Neuronal stem cell (in vitro differentiated cells): ENCODE results near the gene CRYBB2.

ENCODE experiments used
- DNase-seq: peaks from one replicate; pipeline ENCODE4 v3.0.0-alpha.2; 2013; ENCODE audit warnings: low spot score
- H2AFZ ChIP-seq: one replicate; pipeline ENCODE4 v1.6.1; 2013; ENCODE audit warnings: mild to moderate bottlenecking, low read length, inconsistent platforms
- H2AK5ac ChIP-seq: 2 replicates; pipeline ENCODE4 v1.6.1; 2013; ENCODE audit warnings: low read depth, mild to moderate bottlenecking, inconsistent platforms, low read length, moderate library complexity, mixed read lengths
- H2BK120ac ChIP-seq: 2 replicates; pipeline ENCODE4 v1.6.1; 2013; ENCODE audit warnings: low read depth, mild to moderate bottlenecking, inconsistent platforms, low read length, moderate library complexity, mixed read lengths
- H2BK12ac ChIP-seq: one replicate; pipeline ENCODE4 v1.6.1; 2013; ENCODE audit warnings: low read length, inconsistent platforms
- H2BK15ac ChIP-seq: 2 replicates; pipeline ENCODE4 v1.6.1; 2013; ENCODE audit warnings: mild to moderate bottlenecking, low read length, inconsistent platforms, mixed read lengths
- H2BK5ac ChIP-seq: one replicate; pipeline ENCODE4 v1.6.1; 2013; ENCODE audit warnings: inconsistent platforms, mild to moderate bottlenecking, low read length, moderate library complexity
- H3K14ac ChIP-seq: one replicate; pipeline ENCODE4 v1.6.1; 2013; ENCODE audit warnings: low read length, inconsistent platforms
- H3K18ac ChIP-seq: 2 replicates; pipeline ENCODE4 v1.6.1; 2013; ENCODE audit warnings: low read length, inconsistent platforms
- H3K23ac ChIP-seq: 2 replicates; pipeline ENCODE4 v1.6.1; 2013; ENCODE audit warnings: low read depth, mild to moderate bottlenecking, mixed read lengths, low read length, inconsistent platforms; ENCODE audit not compliant: poor library complexity
- H3K27ac ChIP-seq: replicated peaks from 3 replicates; pipeline ENCODE4 v1.5.1; 2013; ENCODE audit warnings: low read length, inconsistent platforms
- H3K27me3 ChIP-seq, 3 experiments: 2 replicates each; pipeline ENCODE4 v1.6.1; 2013; ENCODE audit warnings: low read length in 3 of 3, mild to moderate bottlenecking in 2 of 3, inconsistent platforms in 1 of 3, low read depth in 1 of 3, mixed read lengths in 1 of 3, moderate library complexity in 1 of 3; ENCODE audit not compliant: control insufficient read depth in 3 of 3, insufficient read depth in 3 of 3
- H3K36me3 ChIP-seq, 2 donors: replicated peaks in 1 of 2; 2 replicates each; pipeline ENCODE4 v1.6.1; 2013; ENCODE audit warnings: low read length in 2 of 2; ENCODE audit not compliant: control insufficient read depth in 2 of 2, insufficient read depth in 2 of 2
- H3K4ac ChIP-seq: 2 replicates; pipeline ENCODE4 v1.6.1; 2013; ENCODE audit warnings: inconsistent platforms, mild to moderate bottlenecking, low read length, moderate library complexity
- H3K4me1 ChIP-seq, 2 donors: 1 replicate in 1 of 2; 2 replicates in 1 of 2; pipeline ENCODE4 v1.6.1; 2013; ENCODE audit warnings: low read length in 2 of 2, low read depth in 1 of 2; ENCODE audit not compliant: control insufficient read depth in 2 of 2, insufficient read depth in 1 of 2
- H3K4me2 ChIP-seq: one replicate; pipeline ENCODE4 v1.6.1; 2013; ENCODE audit warnings: mild to moderate bottlenecking, low read length, inconsistent platforms; ENCODE audit not compliant: insufficient read depth, poor library complexity, severe bottlenecking
- H3K4me3 ChIP-seq, 2 donors: 2 replicates each; pipeline ENCODE4 v1.5.1; 2013; ENCODE audit warnings: low read length in 2 of 2, mild to moderate bottlenecking in 2 of 2, inconsistent platforms in 1 of 2, moderate library complexity in 1 of 2
- H3K79me1 ChIP-seq: one replicate; pipeline ENCODE4 v1.6.1; 2013; ENCODE audit warnings: low read depth, mild to moderate bottlenecking, inconsistent platforms, low read length, moderate library complexity
- H3K9ac ChIP-seq: one replicate; pipeline ENCODE4 v1.6.1; 2013; ENCODE audit warnings: mild to moderate bottlenecking, low read depth, low read length, inconsistent platforms; ENCODE audit not compliant: poor library complexity
- H3K9me3 ChIP-seq, 2 donors: replicated peaks in 1 of 2; 2 replicates each; pipeline versions ENCODE3 to v1.6.1; 2013; ENCODE audit warnings: low read length in 2 of 2, mild to moderate bottlenecking in 2 of 2, inconsistent platforms in 1 of 2, low read depth in 1 of 2, mixed read lengths in 1 of 2, moderate library complexity in 1 of 2; ENCODE audit not compliant: control insufficient read depth in 2 of 2, insufficient read depth in 1 of 2
- H4K8ac ChIP-seq: one replicate; pipeline ENCODE4 v1.6.1; 2013; ENCODE audit warnings: low read depth, mild to moderate bottlenecking, inconsistent platforms, low read length, moderate library complexity
- H4K91ac ChIP-seq: one replicate; pipeline ENCODE4 v1.6.1; 2013; ENCODE audit warnings: low read length, low read depth, mild to moderate bottlenecking, inconsistent platforms; ENCODE audit not compliant: poor library complexity
- WGBS, 2 donors: extraction: QIAGEN DNeasy Blood & Tissue Kit; methylation state at CpG; one replicate each; pipeline ENCODE4 v1.1.7; 2013; ENCODE audit warnings: missing lambda C conversion rate in 2 of 2, mixed read lengths in 1 of 2; ENCODE audit not compliant: insufficient read length in 2 of 2, insufficient replicate concordance in 1 of 2; ENCODE audit errors: extremely low coverage in 2 of 2; 5-methylcytosine and 5-hydroxymethylcytosine counted together

CRYBB2 gene

GRCh38 chr22:25174888-25175411 lies 44.5 kb upstream of the CRYBB2 start:
- Histone ChIP-seq H2BK15ac (no peak overlapping the region), H3K4ac (no peak overlapping the region), H2BK5ac (no peak overlapping the region), H2BK12ac (no peak overlapping the region), H3K4me1 (peaks cover 0 to 2% of the 10 kb centered on the region in 2 donors), H3K79me1 (no peaks in the 10 kb centered on the region), H3K4me3 (no peak overlapping the region), H3K23ac (no peak overlapping the region), H4K91ac (no peak overlapping the region), H2BK120ac (no peak overlapping the region), H3K27ac (no peak overlapping the region), H2AFZ (no peak overlapping the region), H3K18ac (no peak overlapping the region), H4K8ac (no peak overlapping the region), H2AK5ac (no peak overlapping the region), H3K14ac (no peak overlapping the region), H3K9ac (no peak overlapping the region), H3K27me3 (no peaks in the 10 kb centered on the region), H3K4me2 (no peak overlapping the region), H3K9me3 (peaks cover 2 to 7% of the 10 kb centered on the region in 2 donors), H3K36me3 (peaks cover 22 to 61% of the 10 kb centered on the region in 2 donors)
- no peak for DNase-seq
- no CpG with 5 or more reads among the region's 6 CpGs for WGBS, 2 donors

DNA sequence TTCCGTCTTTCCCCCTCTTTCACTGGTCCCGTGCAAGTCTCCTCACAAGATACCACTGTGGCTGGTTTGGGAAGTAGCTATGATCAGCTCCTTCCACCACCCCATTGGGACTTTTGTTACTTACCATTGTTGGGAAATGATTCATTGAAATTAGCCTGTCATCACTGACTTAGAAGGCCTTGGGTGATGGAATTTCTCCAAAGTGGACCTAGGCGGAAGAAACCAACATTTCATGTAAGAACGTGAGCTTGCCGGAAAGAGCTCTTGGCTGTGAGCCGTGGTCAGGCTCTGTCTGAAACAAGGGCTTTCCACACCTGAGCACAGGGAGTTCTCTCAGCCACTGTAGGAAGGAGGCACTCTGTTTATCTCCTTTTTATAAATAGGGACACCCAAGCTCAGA lies 43.3 kb upstream of the CRYBB2 start:
- Histone ChIP-seq H3K9me3 (peaks cover 2 to 8% of the 10 kb centered on the region in 2 donors), H3K9ac (no peak overlapping the region), H2BK120ac (no peak overlapping the region), H2AFZ (no peak overlapping the region), H3K4ac (no peak overlapping the region), H3K4me3 (no peak overlapping the region), H3K36me3 (peaks cover 22 to 62% of the 10 kb centered on the region in 2 donors), H2BK15ac (no peak overlapping the region), H3K18ac (no peak overlapping the region), H3K79me1 (no peaks in the 10 kb centered on the region), H3K14ac (no peak overlapping the region), H3K27me3 (no peaks in the 10 kb centered on the region), H2BK5ac (no peak overlapping the region), H2AK5ac (no peak overlapping the region), H4K8ac (no peak overlapping the region), H3K23ac (no peak overlapping the region), H3K4me2 (no peak overlapping the region), H2BK12ac (no peak overlapping the region), H3K4me1 (peaks cover 0 to 2% of the 10 kb centered on the region in 2 donors), H4K91ac (no peak overlapping the region), H3K27ac (no peak overlapping the region)
- whole genome bisulfite sequencing, 2 donors = no CpG with 5 or more reads among the region's 6 CpGs
- no peak for DNase-seq

DNA sequence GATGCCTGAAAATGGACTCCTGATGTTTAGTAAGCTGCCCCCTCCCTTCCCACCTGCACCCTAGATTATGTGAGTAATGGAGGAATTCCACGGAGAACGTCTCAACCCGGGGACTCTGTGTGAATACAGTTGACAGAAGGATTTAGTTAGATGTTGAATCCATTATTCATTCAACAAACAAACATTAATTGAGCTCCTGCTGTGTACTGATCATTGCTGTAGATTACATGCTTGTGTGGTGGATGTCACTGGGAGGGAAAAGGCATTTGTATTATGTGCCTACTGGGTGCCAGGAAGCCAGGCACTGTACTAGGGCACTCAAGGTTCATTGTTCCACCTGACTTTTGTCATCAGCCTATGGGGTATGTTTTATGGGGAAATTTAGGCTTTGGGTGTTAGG lies 42.6 kb upstream of the CRYBB2 start:
- no peak overlapping the region for H2BK5ac ChIP-seq
- H3K14ac ChIP-seq = no peak overlapping the region
- H2BK120ac ChIP-seq = no peak overlapping the region
- H3K9ac ChIP-seq = no peak overlapping the region
- no peak overlapping the region for H3K4ac ChIP-seq
- H3K4me3 ChIP-seq = no peak overlapping the region
- WGBS, 2 donors = no CpG with 5 or more reads among the region's 3 CpGs
- H2AFZ ChIP-seq = no peak overlapping the region
- no peak overlapping the region for H3K18ac ChIP-seq
- DNase-seq = no peak
- no peak overlapping the region for H2BK15ac ChIP-seq
- H2BK12ac ChIP-seq = no peak overlapping the region
- no peak overlapping the region for H4K91ac ChIP-seq
- H3K27ac ChIP-seq = no peak overlapping the region
- H3K23ac ChIP-seq = no peak overlapping the region
- no peaks in the 10 kb centered on the region for H3K27me3 ChIP-seq
- peaks cover 22 to 62% of the 10 kb centered on the region in 2 donors for H3K36me3 ChIP-seq
- H3K4me1 ChIP-seq = peaks cover 0 to 2% of the 10 kb centered on the region in 2 donors
- H3K9me3 ChIP-seq = peaks cover 2 to 8% of the 10 kb centered on the region in 2 donors
- no peak overlapping the region for H4K8ac ChIP-seq
- no peak overlapping the region for H2AK5ac ChIP-seq
- no peak overlapping the region for H3K4me2 ChIP-seq
- H3K79me1 ChIP-seq = no peaks in the 10 kb centered on the region

- Histone ChIP-seq H3K4ac (no peak overlapping the region), H3K18ac (no peak overlapping the region), H3K4me1 (peaks cover 0 to 2% of the 10 kb centered on the region in 2 donors), H2AFZ (no peak overlapping the region), H2BK120ac (no peak overlapping the region), H3K4me3 (no peak overlapping the region), H2BK15ac (no peak overlapping the region), H2BK12ac (no peak overlapping the region), H3K23ac (no peak overlapping the region), H3K79me1 (no peaks in the 10 kb centered on the region), H3K36me3 (peaks cover 22 to 63% of the 10 kb centered on the region in 2 donors), H2BK5ac (no peak overlapping the region), H3K27me3 (no peaks in the 10 kb centered on the region), H3K27ac (no peak overlapping the region), H3K9ac (no peak overlapping the region), H3K14ac (no peak overlapping the region), H3K9me3 (peaks cover 2 to 8% of the 10 kb centered on the region in 2 donors), H3K4me2 (no peak overlapping the region), H4K91ac (no peak overlapping the region), H4K8ac (no peak overlapping the region), H2AK5ac (no peak overlapping the region)
- WGBS, 2 donors = no CpG with 5 or more reads among the region's 13 CpGs
- no peak for DNase-seq
These were observed 42.2 kb upstream of the CRYBB2 start for GRCh38 chr22:25177226-25177625.
